Anterior cingulate cortex (tissue), 58 donors: ENCODE measurements around the gene OR5H6.
"Not testable (repeated sequence)": the region's sequence is repeated elsewhere in the genome, so short reads cannot be mapped to it uniquely, and the experiment has no call there.

Experiments used
- DNase-seq, 58 donors: peaks; one replicate each; lab custom pipeline; 2025; lab: John Stamatoyannopoulos, UW

OR5H6 gene

GRCh38 chr3:98263944-98264343 is at the start of gene OR5H6:
OR5H6 (plus strand) TSS chr3:98264244; CDS start chr3:98264333, 89 bp downstream.
- DNase-seq, result no peak

- no peak for DNase-seq
These were observed 49.0 kb upstream of the OR5H6 start for GRCh38 chr3:98215051-98215450.

- no peak for DNase-seq
These were observed 40.0 kb upstream of the OR5H6 start for GRCh38 chr3:98223907-98224672.

- DNase-seq, result no peak
These were observed 31.6 kb upstream of the OR5H6 start for GRCh38 chr3:98232489-98232888.

GRCh38 chr3:98233468-98233867 is 30.6 kb upstream of the OR5H6 start:
- no peak for DNase-seq

- no peak for DNase-seq
These were observed 23.9 kb upstream of the OR5H6 start for GRCh38 chr3:98240131-98240530.

GRCh38 chr3:98242155-98242554 is 21.9 kb upstream of the OR5H6 start:
- DNase-seq, result no peak

- no peak for DNase-seq
These were observed 20.2 kb upstream of the OR5H6 start for GRCh38 chr3:98243843-98244242.

GRCh38 chr3:98246142-98246541 is 17.9 kb upstream of the OR5H6 start:
- DNase-seq, result no peak

- not testable (repeated sequence) for DNase-seq
These were observed 8.0 kb upstream of the OR5H6 start for GRCh38 chr3:98256026-98256425.

- DNase-seq, result no peak
These were observed 4.3 kb upstream of the OR5H6 start for GRCh38 chr3:98259707-98260106.

GRCh38 chr3:98262046-98262445 is 2.0 kb upstream of the OR5H6 start:
- no peak for DNase-seq

- no peak for DNase-seq
These were observed 5.8 kb downstream of the OR5H6 start for GRCh38 chr3:98269846-98270245.

- no peak for DNase-seq
These were observed 8.1 kb downstream of the OR5H6 start for GRCh38 chr3:98272126-98272525.

GRCh38 chr3:98274914-98275313 is 10.9 kb downstream of the OR5H6 start:
- DNase-seq, result no peak

GRCh38 chr3:98282205-98282604 is 18.2 kb downstream of the OR5H6 start, which contains the start of gene OR5H2:
OR5H2 (plus strand) TSS chr3:98282505; CDS start chr3:98282903, 398 bp downstream.
- no peak for DNase-seq

- no peak for DNase-seq
These were observed 26.9 kb downstream of the OR5H6 start for GRCh38 chr3:98290916-98291315.

- no peak for DNase-seq
These were observed 27.4 kb downstream of the OR5H6 start for GRCh38 chr3:98291332-98291957.
